Upper lobe of left lung (tissue), 4 donors: ENCODE measurements around the gene DENND10.

ENCODE experiments used
- CTCF ChIP-seq, 6 experiments: fragments of 450-650 bp in 4 of 6; fragments of 200-600 bp in 2 of 6; sonication (generic) in 2 of 6; IDR thresholded peaks; one replicate each; pipeline ENCODE4 v1.5.1; 2016 to 2019; ENCODE audit warnings: antibody characterized with exemption in 6 of 6
- POLR2A ChIP-seq, 4 donors: fragments of 450-650 bp; IDR thresholded peaks; one replicate each; pipeline ENCODE4 v1.5.1; 2016 to 2017; ENCODE audit warnings: antibody characterized with exemption in 4 of 4, mild to moderate bottlenecking in 2 of 4

- TF ChIP-seq CTCF (IDR thresholded peaks at IDR 0.05) (no peak), POLR2A (IDR thresholded peaks at IDR 0.05) (peak in 1 of 4 donors; percentile 26)
Observed at GRCh38 chr10:119079599-119080520, 24.1 kb upstream of the DENND10 start.
